GM12878 (cell line): ENCODE measurements around the gene NSMCE1. TPM values are rescaled to one million over a fixed set of nuclear protein-coding genes. Genes with fewer than 3 reads are reported as not detected.

Experiments
- ATAC-seq: fragments of 200-7000 bp; cut with Tn5 transposase; 3 replicates; pipeline ENCODE4 v1.9.1; 2020; ENCODE audit warnings: mild to moderate bottlenecking, moderate library complexity
- BruUV-seq: library from RNA; stranded (reverse); fragments of 400-500 nt; replicated peaks from 2 replicates; lab custom pipeline; 2021; lab: Mats Ljungman, UMichigan
- CTCF ChIA-PET: fragments of 300-600 bp; sonication (Branson Sonifier 250); formaldehyde crosslinking; extraction: SDS; loops from one replicate; lab custom pipeline; 2021; ENCODE audit warnings: inconsistent platforms; lab: Yijun Ruan, JAX
- POLR2A ChIA-PET: fragments of 350-600 bp; formaldehyde crosslinking; extraction: SDS; loops from one replicate; lab custom pipeline; 2021; ENCODE audit warnings: inconsistent platforms; lab: Charles Lee
- RAD21 ChIA-PET: fragments of 300-600 bp; sonication (Branson Sonifier 250); formaldehyde crosslinking; loops from one replicate; lab custom pipeline; 2023; ENCODE audit warnings: antibody characterized with exemption; ENCODE audit not compliant: unreplicated experiment; lab: Charles Lee
- SMC1A ChIA-PET: fragments of 300-600 bp; sonication (Branson Sonifier 250); formaldehyde crosslinking; loops from one replicate; lab custom pipeline; 2023; ENCODE audit not compliant: unreplicated experiment, uncharacterized antibody; lab: Charles Lee
- DNase-seq: peaks from one replicate; pipeline ENCODE4 v3.0.0-alpha.2; 2011; ENCODE audit warnings: low read depth, low spot score
- FAIRE-seq: peaks from 3 replicates; lab custom pipeline; 2011; peaks lifted over from hg19 to GRCh38; lab: Jason Lieb, UNC
- H2AFZ ChIP-seq: 2 replicates; pipeline ENCODE4 v1.6.0; 2011; ENCODE audit warnings: low read depth, low read length, control low read depth; ENCODE audit not compliant: control insufficient read depth
- H3K27ac ChIP-seq: 2 replicates; pipeline ENCODE4 v1.5.1; 2011; ENCODE audit warnings: control low read depth; ENCODE audit not compliant: control insufficient read depth, insufficient read depth
- H3K27me3 ChIP-seq, 2 experiments: replicated peaks in 1 of 2; 2 replicates each; pipeline versions ENCODE4 v1.6.0 to v1.6.1; 2011; ENCODE audit warnings: low read length in 1 of 2; ENCODE audit not compliant: control insufficient read depth in 2 of 2, insufficient read depth in 2 of 2
- H3K36me3 ChIP-seq, 2 experiments: 2 replicates each; pipeline ENCODE4 v1.5.1; 2011; ENCODE audit warnings: low read length in 1 of 2; ENCODE audit not compliant: control insufficient read depth in 2 of 2, insufficient read depth in 2 of 2
- H3K4me1 ChIP-seq: 2 replicates; pipeline ENCODE4 v1.6.1; 2011; ENCODE audit warnings: mild to moderate bottlenecking, low read length, moderate library complexity, mixed read lengths; ENCODE audit not compliant: control insufficient read depth, insufficient read depth
- H3K4me2 ChIP-seq: 2 replicates; pipeline ENCODE4 v1.6.0; 2011; ENCODE audit warnings: control low read depth; ENCODE audit not compliant: control insufficient read depth, insufficient read depth
- H3K4me3 ChIP-seq: fragments of 200-600 bp; sonication (generic); 2 replicates; pipeline ENCODE4 v1.5.1; 2016
- H3K79me2 ChIP-seq: 2 replicates; pipeline ENCODE4 v1.6.0; 2011; ENCODE audit warnings: low read length; ENCODE audit not compliant: control insufficient read depth, insufficient read depth
- H3K9ac ChIP-seq: 2 replicates; pipeline ENCODE4 v1.8.0; 2011; ENCODE audit warnings: low read length, control low read depth, mixed read lengths; ENCODE audit not compliant: control insufficient read depth, insufficient read depth
- H3K9me3 ChIP-seq: replicated peaks from 3 replicates; pipeline ENCODE4 v1.5.1; 2011; ENCODE audit warnings: mild to moderate bottlenecking, low read length; ENCODE audit not compliant: control insufficient read depth, insufficient read depth
- H4K20me1 ChIP-seq: 2 replicates; pipeline ENCODE4 v1.6.0; 2011; ENCODE audit not compliant: control insufficient read depth, insufficient read depth
- BACH1 ChIP-seq: fragments of 450-650 bp; IDR thresholded peaks from 2 replicates; pipeline ENCODE4 v1.6.1; 2017; ENCODE audit warnings: mild to moderate bottlenecking, borderline replicate concordance
- EP300 ChIP-seq, 2 experiments: fragments of 150-350 bp in 1 of 2; IDR thresholded peaks; 2 replicates each; pipeline ENCODE4 v1.6.1; 2011 to 2012; ENCODE audit warnings: low read depth in 2 of 2, low read length in 2 of 2, borderline replicate concordance in 1 of 2, improper control_type of control experiment in 1 of 2, inconsistent platforms in 1 of 2; ENCODE audit not compliant: control insufficient read depth in 1 of 2
- IKZF2 ChIP-seq, 2 experiments: fragments of 450-650 bp; IDR thresholded peaks; 2 replicates each; pipeline ENCODE4 v1.6.1; 2017; ENCODE audit warnings: mild to moderate bottlenecking in 2 of 2, moderate library complexity in 2 of 2
- MTA2 ChIP-seq: fragments of 450-650 bp; IDR thresholded peaks from 2 replicates; pipeline ENCODE4 v1.6.1; 2016; ENCODE audit warnings: low read depth, mild to moderate bottlenecking, moderate library complexity
- NFXL1 ChIP-seq: fragments of 450-650 bp; IDR thresholded peaks from 2 replicates; pipeline ENCODE4 v1.6.1; 2017; ENCODE audit warnings: antibody characterized with exemption, mild to moderate bottlenecking, borderline replicate concordance
- POLR2AphosphoS2 ChIP-seq: IDR thresholded peaks from 2 replicates; pipeline ENCODE4 v1.6.1; 2011; ENCODE audit warnings: low read depth, mild to moderate bottlenecking, low read length, improper control_type of control experiment, moderate library complexity
- RB1 ChIP-seq: fragments of 450-650 bp; formaldehyde crosslinking; IDR thresholded peaks from 2 replicates; pipeline ENCODE4 v1.6.1; 2017; ENCODE audit warnings: mild to moderate bottlenecking, borderline replicate concordance
- SREBF1 ChIP-seq: IDR thresholded peaks from 2 replicates; pipeline ENCODE4 v1.6.1; 2012; ENCODE audit warnings: mild to moderate bottlenecking, low read length
- TARDBP ChIP-seq: IDR thresholded peaks from 2 replicates; pipeline ENCODE4 v1.6.1; 2016; ENCODE audit warnings: borderline replicate concordance
- USF1 ChIP-seq: IDR thresholded peaks from 2 replicates; pipeline ENCODE4 v1.6.1; 2011; ENCODE audit warnings: borderline replicate concordance, low read depth, mild to moderate bottlenecking, moderate library complexity, mixed read lengths, low read length; ENCODE audit not compliant: insufficient read depth; ENCODE audit errors: extremely low read length
- ZNF24 ChIP-seq: fragments of 450-650 bp; IDR thresholded peaks from 2 replicates; pipeline ENCODE4 v1.6.1; 2017; ENCODE audit warnings: antibody characterized with exemption, mild to moderate bottlenecking
- ZNF687 ChIP-seq: fragments of 450-650 bp; IDR thresholded peaks from 2 replicates; pipeline ENCODE4 v1.6.1; 2017; ENCODE audit warnings: mild to moderate bottlenecking, moderate library complexity
- WGBS: methylation state at CpG from one replicate; pipeline ENCODE4 v1.1.6; 2016; ENCODE audit warnings: low lambda C conversion rate; ENCODE audit not compliant: insufficient replicate concordance, insufficient coverage; ENCODE audit errors: missing lambda C conversion rate; 5-methylcytosine and 5-hydroxymethylcytosine counted together
- in situ Hi-C: fragments of 300-500 bp; cut with MboI; formaldehyde crosslinking; loops from 9 replicates; pipeline ENCODE4 v1.14.3; 2018; ENCODE audit warnings: mixed read lengths
- intact Hi-C: fragments of 100-400 bp; cut with micrococcal nuclease; formaldehyde crosslinking; loops from one replicate; pipeline ENCODE4 v1.14.2; 2022; ENCODE audit not compliant: unreplicated experiment
- polyA plus RNA-seq, 11 experiments: library from polyadenylated mRNA; depleted of rRNA in 4 of 11; unstranded in 6 of 11; stranded (reverse) in 5 of 11; fragments of >200 nt; fragmentation: Nextera tagmentation in 4 of 11; fragmentation: Illumina TruSeq in 1 of 11; extraction: Ambion mirVana in 4 of 11; extraction: Trizol in 1 of 11; gene quantifications; 1 replicate in 1 of 11; 2 replicates in 10 of 11; pipeline versions ENCODE4 v1.2.1 to v1.2.3, GENCODE V29; 2011 to 2016; ENCODE audit warnings: inconsistent platforms in 2 of 11, missing spikeins in 2 of 11, low read depth in 1 of 11
- total RNA-seq, 4 experiments: library from RNA; depleted of rRNA in 3 of 4; stranded (reverse); fragments of >200 nt in 3 of 4; fragmentation: Illumina TruSeq in 1 of 4; extraction: Trizol in 1 of 4; gene quantifications; 2 replicates each; pipeline versions ENCODE4 v1.2.1 to v1.2.3, GENCODE V29; 2013 to 2021

NSMCE1 gene
- total and polyA plus RNA-seq, 10 of the 15 experiments (the other 5 are each of a cell fraction or from before 2014, with no cell fraction given): 54.0 to 214 (median 71.4) TPM

- peak; percentile 52 for ATAC-seq
- Histone ChIP-seq H3K79me2 (no peaks in the 10 kb centered on the region), H4K20me1 (no peaks in the 10 kb centered on the region), H3K4me3 (no peak overlapping the region), H3K27ac (no peak overlapping the region), H3K9ac (no peak overlapping the region), H3K4me1 (no peaks in the 10 kb centered on the region), H3K27me3 (no peaks in the 10 kb centered on the region), H3K36me3 (no peaks in the 10 kb centered on the region), H3K4me2 (no peak overlapping the region), H2AFZ (no peak overlapping the region), H3K9me3 (no peaks in the 10 kb centered on the region; the same call in 2 of the 3 replicates)
- POLR2A ChIA-PET: no interaction called here
- SMC1A ChIA-PET: interaction anchor here (1.3 kb wide), 1 partner anchor 10 kb away, joined by 3 read pairs; no protein-coding TSS in a partner anchor
- no peak for FAIRE-seq
- no peak for DNase-seq
- WGBS: 42% methylated on average over 12 of the region's 13 CpGs
- in situ Hi-C loops (no loop called here), intact Hi-C loops (no loop called here)
- no TSS peak for BruUV-seq
- CTCF ChIA-PET: interaction anchor here (1.3 to 3.6 kb wide), 3 partner anchors 9 to 178 kb away, joined by 3 to 18 read pairs (median 7); no protein-coding TSS in a partner anchor
- no peak for TF ChIP-seq MTA2
- no peak for TF ChIP-seq BACH1
- no peak for TF ChIP-seq NFXL1
- TF ChIP-seq, all 136 proteins: peak for 0
- RAD21 ChIA-PET: no interaction called here
Observed at GRCh38 chr16:27189335-27189972, 79.1 kb downstream of the NSMCE1 start.

- H3K79me2 ChIP-seq: no peaks in the 10 kb centered on the region
- ATAC-seq: no peak
- H3K4me3 ChIP-seq: no peak overlapping the region
- intact Hi-C loops: no loop called here
- FAIRE-seq: no peak
- no peak overlapping the region for H3K4me2 ChIP-seq
- no peaks in the 10 kb centered on the region; the same call in 2 of the 3 replicates for H3K9me3 ChIP-seq
- DNase-seq: no peak
- ChIA-PET CTCF (interaction anchor here (3.6 kb wide), 1 partner anchor 8 kb away, joined by 18 read pairs; no protein-coding TSS in a partner anchor), POLR2A (interaction anchor here (0.6 kb wide), 1 partner anchor 363 kb away, joined by 3 read pairs; no protein-coding TSS in a partner anchor), SMC1A (no interaction called here), RAD21 (no interaction called here)
- H3K36me3 ChIP-seq: no peaks in the 10 kb centered on the region
- H3K27ac ChIP-seq: no peak overlapping the region
- no peaks in the 10 kb centered on the region for H3K27me3 ChIP-seq
- H3K4me1 ChIP-seq: no peaks in the 10 kb centered on the region
- H2AFZ ChIP-seq: no peak overlapping the region
- 0% methylated on average over 1 of the region's 2 CpGs for WGBS
- in situ Hi-C loops: no loop called here
- BruUV-seq: no TSS peak
- no peaks in the 10 kb centered on the region for H4K20me1 ChIP-seq
- no peak overlapping the region for H3K9ac ChIP-seq
- no peak for TF ChIP-seq SREBF1
- no peak for TF ChIP-seq ZNF24
- TF ChIP-seq POLR2AphosphoS2: no peak
- TF ChIP-seq TARDBP: no peak
- TF ChIP-seq ZNF687: no peak
- no peak for TF ChIP-seq EP300 (IDR thresholded peaks at IDR 0.05; ENCODE audit: borderline replicate concordance in 1 of 2, control insufficient read depth in 1 of 2, low read depth in 2 of 2, low read length in 2 of 2)
- TF ChIP-seq USF1: no peak
- no peak for TF ChIP-seq RB1
- TF ChIP-seq IKZF2 (IDR thresholded peaks at IDR 0.05): no peak
Observed at GRCh38 chr16:27188633-27189032, 79.9 kb downstream of the NSMCE1 start.
